Mesendoderm (in vitro differentiated cells): ENCODE results near the gene CRACDL.
A peak's percentile ranks its signal among the peaks of the same experiment; 100 is the strongest.

Source experiments
- DNase-seq: peaks from one replicate; pipeline ENCODE4 v3.0.0; 2013
- H2AK5ac ChIP-seq: 2 replicates; pipeline ENCODE4 v1.6.1; 2013; ENCODE audit warnings: low read length, inconsistent platforms
- H2BK120ac ChIP-seq: 2 replicates; pipeline ENCODE4 v1.6.1; 2013; ENCODE audit warnings: low read depth, mild to moderate bottlenecking, low read length, moderate library complexity, mixed read lengths
- H2BK15ac ChIP-seq: replicated peaks from 2 replicates; pipeline ENCODE4 v1.6.1; 2013; ENCODE audit warnings: low read depth, mild to moderate bottlenecking, moderate library complexity
- H2BK5ac ChIP-seq: 2 replicates; pipeline ENCODE4 v1.6.1; 2013; ENCODE audit warnings: low read length, inconsistent platforms
- H3K18ac ChIP-seq: 2 replicates; pipeline ENCODE4 v1.6.1; 2013; ENCODE audit warnings: mild to moderate bottlenecking, low read length, mixed read lengths
- H3K23ac ChIP-seq: one replicate; pipeline ENCODE4 v1.6.1; 2013; ENCODE audit warnings: low read length
- H3K27ac ChIP-seq: 2 replicates; pipeline ENCODE4 v1.5.1; 2013; ENCODE audit warnings: low read depth, mild to moderate bottlenecking, inconsistent platforms, low read length, moderate library complexity
- H3K27me3 ChIP-seq: 2 replicates; pipeline ENCODE4 v1.6.1; 2013; ENCODE audit warnings: low read length, control low read depth, mild to moderate bottlenecking, inconsistent platforms; ENCODE audit not compliant: insufficient read depth, poor library complexity
- H3K36me3 ChIP-seq: 2 replicates; pipeline ENCODE4 v1.6.1; 2013; ENCODE audit warnings: low read length, inconsistent platforms; ENCODE audit not compliant: control insufficient read depth, insufficient read depth
- H3K4ac ChIP-seq: one replicate; pipeline ENCODE4 v1.6.1; 2013; ENCODE audit warnings: low read depth, mild to moderate bottlenecking, low read length, moderate library complexity
- H3K4me1 ChIP-seq: 2 replicates; pipeline ENCODE4 v1.6.1; 2013; ENCODE audit warnings: low read depth, low read length, inconsistent platforms; ENCODE audit not compliant: control insufficient read depth
- H3K4me2 ChIP-seq: 2 replicates; pipeline ENCODE4 v1.6.1; 2013; ENCODE audit warnings: low read length
- H3K4me3 ChIP-seq: 2 replicates; pipeline ENCODE4 v1.5.1; 2013; ENCODE audit warnings: mild to moderate bottlenecking, low read length
- H3K56ac ChIP-seq: one replicate; pipeline ENCODE4 v1.6.1; 2013; ENCODE audit warnings: low read length
- H3K79me1 ChIP-seq: 2 replicates; pipeline ENCODE4 v1.6.1; 2013; ENCODE audit warnings: low read length, inconsistent platforms
- H3K79me2 ChIP-seq: 2 replicates; pipeline ENCODE4 v1.6.1; 2013; ENCODE audit warnings: mild to moderate bottlenecking, low read length; ENCODE audit not compliant: control insufficient read depth, insufficient read depth
- H3K9ac ChIP-seq: 2 replicates; pipeline ENCODE4 v1.6.1; 2013; ENCODE audit warnings: low read length, inconsistent platforms
- H4K5ac ChIP-seq: one replicate; pipeline ENCODE4 v1.6.1; 2013; ENCODE audit warnings: low read length
- H4K8ac ChIP-seq: one replicate; pipeline ENCODE4 v1.6.1; 2013; ENCODE audit warnings: low read depth, mild to moderate bottlenecking, control low read depth, low read length, moderate library complexity
- WGBS: extraction: QIAGEN DNeasy Blood & Tissue Kit; methylation state at CpG from one replicate; pipeline ENCODE4 v1.1.7; 2013; ENCODE audit warnings: low lambda C conversion rate, missing lambda C conversion rate; ENCODE audit not compliant: insufficient coverage; ENCODE audit errors: extremely low coverage; 5-methylcytosine and 5-hydroxymethylcytosine counted together

CRACDL gene

DNA sequence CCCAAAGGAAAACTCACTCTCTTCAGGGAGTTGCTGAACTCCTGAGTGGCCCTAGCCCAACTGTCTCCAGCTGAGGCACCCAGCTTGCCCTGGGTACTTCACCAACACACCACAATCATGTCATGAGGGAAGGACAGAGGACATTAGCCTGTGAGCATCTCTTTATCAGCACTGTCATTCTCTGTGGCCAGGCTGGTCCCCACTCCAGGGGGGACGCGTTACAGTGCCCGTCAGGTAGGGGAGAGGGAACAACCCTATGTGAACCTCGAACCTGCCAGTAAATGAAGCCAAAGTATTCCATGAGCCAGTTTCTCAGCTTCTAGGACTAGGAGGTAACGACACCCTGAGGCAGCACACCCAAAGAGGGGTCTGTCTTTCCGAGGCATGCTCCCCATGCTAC, 110.2 kb downstream of the CRACDL start:
- Histone ChIP-seq H3K79me2 (no peaks in the 10 kb centered on the region), H3K27ac (no peak overlapping the region), H3K36me3 (no peaks in the 10 kb centered on the region), H3K4me1 (no peaks in the 10 kb centered on the region), H3K27me3 (peaks cover 1% of the 10 kb centered on the region), H2BK5ac (no peak overlapping the region), H3K4me2 (no peak overlapping the region), H4K5ac (no peak overlapping the region), H2BK120ac (no peak overlapping the region), H3K4me3 (no peak overlapping the region), H3K79me1 (no peaks in the 10 kb centered on the region), H3K4ac (no peak overlapping the region), H3K18ac (no peak overlapping the region), H4K8ac (no peak overlapping the region), H3K9ac (no peak overlapping the region), H2AK5ac (no peak overlapping the region), H2BK15ac (no peak overlapping the region), H3K23ac (no peak overlapping the region), H3K56ac (no peak overlapping the region)
- no CpG with 5 or more reads among the region's 6 CpGs for WGBS
- DNase-seq, result no peak

GRCh38 chr2:98825404-98825803, 110.6 kb downstream of the CRACDL start:
- H3K79me1 ChIP-seq, result no peaks in the 10 kb centered on the region
- no peak overlapping the region for H4K8ac ChIP-seq
- H3K27me3 ChIP-seq, result peaks cover 1% of the 10 kb centered on the region
- H3K4me2 ChIP-seq, result no peak overlapping the region
- no peak overlapping the region for H3K27ac ChIP-seq
- no peak overlapping the region for H3K4me3 ChIP-seq
- H4K5ac ChIP-seq, result no peak overlapping the region
- WGBS, result no CpG with 5 or more reads among the region's 6 CpGs
- DNase-seq, result no peak
- no peak overlapping the region for H2AK5ac ChIP-seq
- H2BK15ac ChIP-seq, result no peak overlapping the region
- H3K9ac ChIP-seq, result no peak overlapping the region
- H3K56ac ChIP-seq, result no peak overlapping the region
- no peak overlapping the region for H2BK120ac ChIP-seq
- H3K79me2 ChIP-seq, result no peaks in the 10 kb centered on the region
- no peaks in the 10 kb centered on the region for H3K36me3 ChIP-seq
- H2BK5ac ChIP-seq, result no peak overlapping the region
- no peak overlapping the region for H3K23ac ChIP-seq
- no peak overlapping the region for H3K4ac ChIP-seq
- no peak overlapping the region for H3K18ac ChIP-seq
- no peaks in the 10 kb centered on the region for H3K4me1 ChIP-seq

GRCh38 chr2:98825020-98825350, 111.0 kb downstream of the CRACDL start:
- Histone ChIP-seq H2BK120ac (no peak overlapping the region), H3K4ac (no peak overlapping the region), H3K36me3 (no peaks in the 10 kb centered on the region), H3K79me1 (no peaks in the 10 kb centered on the region), H3K56ac (no peak overlapping the region), H2BK5ac (no peak overlapping the region), H3K27ac (no peak overlapping the region), H4K5ac (no peak overlapping the region), H3K9ac (no peak overlapping the region), H3K27me3 (peaks cover 1% of the 10 kb centered on the region), H2AK5ac (no peak overlapping the region), H2BK15ac (no peak overlapping the region), H3K4me3 (no peak overlapping the region), H3K23ac (no peak overlapping the region), H3K18ac (no peak overlapping the region), H3K4me2 (no peak overlapping the region), H3K4me1 (no peaks in the 10 kb centered on the region), H3K79me2 (no peaks in the 10 kb centered on the region), H4K8ac (no peak overlapping the region)
- no peak for DNase-seq
- WGBS, result no CpG with 5 or more reads among the region's 3 CpGs

GRCh38 chr2:98824256-98825019, 111.6 kb downstream of the CRACDL start:
- Histone ChIP-seq H2BK120ac (no peak overlapping the region), H3K4me3 (no peak overlapping the region), H3K36me3 (no peaks in the 10 kb centered on the region), H3K18ac (no peak overlapping the region), H3K4ac (no peak overlapping the region), H2BK15ac (no peak overlapping the region), H3K79me1 (no peaks in the 10 kb centered on the region), H3K79me2 (no peaks in the 10 kb centered on the region), H3K27me3 (peaks cover 1% of the 10 kb centered on the region), H3K4me1 (no peaks in the 10 kb centered on the region), H4K5ac (no peak overlapping the region), H4K8ac (no peak overlapping the region), H3K23ac (no peak overlapping the region), H3K56ac (no peak overlapping the region), H3K27ac (no peak overlapping the region), H2BK5ac (no peak overlapping the region), H3K9ac (no peak overlapping the region), H3K4me2 (no peak overlapping the region), H2AK5ac (no peak overlapping the region)
- WGBS, result no CpG with 5 or more reads among the region's 2 CpGs
- no peak for DNase-seq

DNA sequence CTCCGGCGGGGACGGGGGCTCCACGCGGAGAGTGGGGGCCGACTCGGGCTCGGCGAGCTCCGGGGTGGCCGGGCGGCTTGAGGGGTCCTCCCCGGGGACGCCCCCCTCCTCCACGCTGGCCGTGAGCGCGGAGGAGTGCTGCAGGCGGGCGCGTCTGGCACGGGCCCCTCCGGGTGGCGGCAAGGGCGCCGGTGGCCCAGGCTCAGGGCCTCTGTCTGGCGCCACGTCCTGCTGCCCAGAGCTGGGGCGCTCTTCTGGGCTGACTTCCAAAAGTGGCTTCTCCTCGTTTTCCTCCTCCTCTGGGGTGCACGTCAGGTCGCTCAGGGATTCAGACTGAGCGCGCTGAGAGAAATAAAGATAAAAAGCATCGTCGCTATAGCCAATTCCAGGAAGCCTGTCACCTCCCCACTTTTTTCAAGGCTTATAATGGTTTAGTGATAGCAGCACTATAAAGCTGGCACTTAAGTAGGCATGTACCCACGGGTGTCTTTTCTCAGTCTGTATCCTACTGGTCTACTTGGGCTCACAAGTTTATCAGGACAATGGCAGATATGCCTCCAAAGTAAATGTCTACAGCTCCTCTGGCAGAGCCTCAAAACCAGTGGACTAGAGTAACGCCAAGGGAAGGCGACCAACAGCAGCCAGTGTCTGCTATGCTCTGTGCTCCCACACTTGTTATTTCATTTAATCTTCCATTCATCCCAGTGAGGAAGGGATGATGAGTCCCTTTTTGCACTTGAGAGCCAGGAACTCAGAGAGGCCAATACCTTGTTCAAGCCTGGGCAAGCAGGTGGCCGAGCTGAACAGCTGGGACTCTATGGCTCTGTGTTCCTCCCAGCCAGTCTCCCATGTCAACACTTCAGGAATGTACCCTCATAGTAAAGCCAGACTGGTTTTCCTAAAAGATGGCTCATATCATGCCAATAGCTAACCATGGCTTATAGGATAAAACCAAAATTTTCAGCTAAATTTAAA, 112.5 kb downstream of the CRACDL start:
- H3K27me3 ChIP-seq, result peaks cover 1% of the 10 kb centered on the region
- no peaks in the 10 kb centered on the region for H3K79me2 ChIP-seq
- WGBS, result no CpG with 5 or more reads among the region's 40 CpGs
- H2BK5ac ChIP-seq, result no peak overlapping the region
- H3K36me3 ChIP-seq, result no peaks in the 10 kb centered on the region
- no peaks in the 10 kb centered on the region for H3K79me1 ChIP-seq
- peak overlapping the region; percentile 22 for H3K18ac ChIP-seq
- H3K4ac ChIP-seq, result peak overlapping the region; percentile 38
- DNase-seq, result no peak
- no peak overlapping the region for H3K27ac ChIP-seq
- H3K9ac ChIP-seq, result peak overlapping the region; percentile 54
- no peak overlapping the region for H3K23ac ChIP-seq
- H3K4me2 ChIP-seq, result peak overlapping the region; percentile 57
- H2AK5ac ChIP-seq, result no peak overlapping the region
- H4K8ac ChIP-seq, result no peak overlapping the region
- H2BK15ac ChIP-seq, result no peak overlapping the region
- no peak overlapping the region for H3K4me3 ChIP-seq
- no peak overlapping the region for H2BK120ac ChIP-seq
- no peak overlapping the region for H4K5ac ChIP-seq
- H3K4me1 ChIP-seq, result no peaks in the 10 kb centered on the region
- peak overlapping the region; percentile 79 for H3K56ac ChIP-seq
